ENCODE measurements around the gene SLC12A8.

GRCh38 chr3:125067225-125067624, 145.3 kb downstream of the SLC12A8 start:
- TF ChIP-seq CTCF (IDR thresholded peaks at IDR 0.05) (no peak), POLR2A (IDR thresholded peaks at IDR 0.05) (no peak)

Measured in right lobe of liver (tissue), 4 donors.